Activated CD4-positive, alpha-beta T cell treated with anti-CD3 and anti-CD28 coated beads, Interleukin-2, amount 10 ng/mL, durations not matched to agents 24 days and 14 days (primary cell): ENCODE measurements around the gene BAIAP3. TPM values are rescaled to one million over a fixed set of nuclear protein-coding genes. Genes with fewer than 3 reads are reported as not detected.

ENCODE experiments used
- DNase-seq: peaks from one replicate; pipeline ENCODE4 v3.0.0; 2022
- H3K27ac Mint-ChIP-seq: one replicate; pipeline ENCODE4 v1.8.0; 2022; ENCODE audit warnings: mild to moderate bottlenecking, mixed read lengths
- H3K27me3 Mint-ChIP-seq: one replicate; pipeline ENCODE4 v1.8.0; 2022; ENCODE audit warnings: mixed read lengths
- H3K36me3 Mint-ChIP-seq: one replicate; pipeline ENCODE4 v1.8.0; 2022; ENCODE audit warnings: low read depth, mild to moderate bottlenecking, mixed read lengths
- H3K4me1 Mint-ChIP-seq: one replicate; pipeline ENCODE4 v1.8.0; 2021; ENCODE audit warnings: mixed read lengths
- H3K4me3 Mint-ChIP-seq: one replicate; pipeline ENCODE4 v1.8.0; 2022; ENCODE audit warnings: mild to moderate bottlenecking, moderate library complexity, mixed read lengths
- H3K9me3 Mint-ChIP-seq: one replicate; pipeline ENCODE4 v1.8.0; 2021; ENCODE audit warnings: mixed read lengths
- intact Hi-C: fragments of 100-400 bp; cut with micrococcal nuclease; formaldehyde crosslinking; loops from one replicate; pipeline ENCODE4 v1.15.1; 2023
- total RNA-seq: library from RNA; stranded (reverse); gene quantifications from 2 replicates; pipeline ENCODE4 v1.2.3, GENCODE V29; 2022

Gene BAIAP3
- total RNA-seq, 1 donor from 2014 or later, result 0.30 TPM

DNA sequence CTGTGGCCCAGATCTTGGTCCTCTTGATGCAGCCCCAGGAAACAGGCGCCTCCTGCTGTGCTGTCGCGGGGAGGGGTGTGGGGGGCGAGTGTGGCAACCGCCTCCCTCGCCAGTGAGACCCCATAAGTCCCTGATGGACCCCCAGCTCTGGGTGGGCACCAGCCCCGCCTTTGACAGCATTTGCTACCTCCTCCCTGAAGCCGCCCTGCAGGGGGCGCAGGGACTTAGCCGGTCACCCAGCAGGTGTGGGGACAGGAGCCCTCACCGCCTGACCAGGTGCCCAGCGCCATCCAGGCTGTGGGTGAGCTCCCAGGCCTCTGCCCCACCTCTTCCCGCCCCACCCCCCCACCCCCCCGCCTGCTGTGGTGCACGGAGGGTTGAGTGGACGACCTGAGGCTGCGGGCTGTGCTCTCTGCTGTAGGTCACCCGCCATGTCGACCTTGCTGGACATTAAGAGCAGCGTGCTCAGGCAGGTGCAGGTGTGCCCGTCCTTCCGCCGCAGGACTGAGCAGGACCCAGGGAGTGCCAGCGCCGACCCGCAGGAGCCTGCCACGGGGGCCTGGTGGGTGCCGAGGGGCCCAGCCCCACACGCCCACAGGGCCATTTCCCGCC, 4.8 kb downstream of the BAIAP3 start:
- Mint-ChIP-seq H3K27ac (no peak overlapping the region), H3K4me1 (peaks cover 10% of the 10 kb centered on the region), H3K4me3 (no peak overlapping the region), H3K9me3 (no peaks in the 10 kb centered on the region), H3K36me3 (no peaks in the 10 kb centered on the region), H3K27me3 (peaks cover 17% of the 10 kb centered on the region)
- peak; percentile 78 for DNase-seq
- intact Hi-C loops, result no loop called here

GRCh38 chr16:1338855-1339675, 5.6 kb downstream of the BAIAP3 start:
- H3K4me3 Mint-ChIP-seq, result no peak overlapping the region
- H3K36me3 Mint-ChIP-seq, result no peaks in the 10 kb centered on the region
- intact Hi-C loops, result no loop called here

DNA sequence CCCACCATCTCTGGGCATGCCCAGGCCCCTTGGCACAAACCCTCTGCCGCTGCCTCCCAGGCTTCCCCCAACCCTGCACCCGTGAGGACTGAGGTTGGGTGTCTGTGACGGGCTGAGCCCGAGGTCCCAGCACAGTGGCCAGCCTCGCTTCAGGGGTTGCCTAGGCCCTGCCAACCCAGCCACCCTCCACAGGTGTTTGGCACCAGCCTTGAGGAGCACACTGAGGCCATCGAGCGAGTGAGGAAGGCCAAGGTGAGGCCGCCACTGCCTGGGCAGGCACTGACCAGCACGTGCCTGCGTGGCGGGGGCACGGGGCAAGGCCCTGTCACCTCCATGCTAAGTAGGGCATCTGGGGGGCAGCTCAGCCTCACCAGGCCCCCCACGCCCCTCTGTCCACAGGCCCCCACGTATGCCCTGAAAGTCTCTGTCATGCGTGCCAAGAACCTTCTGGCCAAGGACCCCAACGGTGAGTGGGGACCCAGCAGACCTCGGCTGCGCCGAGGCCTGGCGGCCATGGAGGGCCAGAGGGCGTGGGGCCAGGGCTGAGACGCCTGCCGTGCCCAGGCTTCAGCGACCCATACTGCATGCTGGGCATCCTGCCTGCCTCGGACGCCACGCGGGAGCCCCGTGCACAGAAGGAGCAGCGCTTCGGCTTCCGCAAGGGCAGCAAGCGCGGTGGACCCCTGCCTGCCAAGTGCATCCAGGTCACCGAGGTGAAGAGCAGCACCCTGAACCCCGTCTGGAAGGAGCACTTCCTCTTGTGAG, 7.5 kb downstream of the BAIAP3 start:
- intact Hi-C loops, result no loop called here
- no peak overlapping the region for H3K4me3 Mint-ChIP-seq
- peaks cover 4% of the 10 kb centered on the region for H3K27me3 Mint-ChIP-seq
- peaks cover 11% of the 10 kb centered on the region for H3K4me1 Mint-ChIP-seq
- no peaks in the 10 kb centered on the region for H3K9me3 Mint-ChIP-seq
- H3K36me3 Mint-ChIP-seq, result no peaks in the 10 kb centered on the region
- peak; percentile 57 for DNase-seq
- no peak overlapping the region for H3K27ac Mint-ChIP-seq

More at GRCh38 chr16:1338855-1339675, 5.6 kb downstream of the BAIAP3 start:
- Mint-ChIP-seq H3K27ac (no peak overlapping the region), H3K4me1 (peaks cover 13% of the 10 kb centered on the region), H3K27me3 (peaks cover 17% of the 10 kb centered on the region), H3K9me3 (no peaks in the 10 kb centered on the region)
- no peak for DNase-seq

DNA sequence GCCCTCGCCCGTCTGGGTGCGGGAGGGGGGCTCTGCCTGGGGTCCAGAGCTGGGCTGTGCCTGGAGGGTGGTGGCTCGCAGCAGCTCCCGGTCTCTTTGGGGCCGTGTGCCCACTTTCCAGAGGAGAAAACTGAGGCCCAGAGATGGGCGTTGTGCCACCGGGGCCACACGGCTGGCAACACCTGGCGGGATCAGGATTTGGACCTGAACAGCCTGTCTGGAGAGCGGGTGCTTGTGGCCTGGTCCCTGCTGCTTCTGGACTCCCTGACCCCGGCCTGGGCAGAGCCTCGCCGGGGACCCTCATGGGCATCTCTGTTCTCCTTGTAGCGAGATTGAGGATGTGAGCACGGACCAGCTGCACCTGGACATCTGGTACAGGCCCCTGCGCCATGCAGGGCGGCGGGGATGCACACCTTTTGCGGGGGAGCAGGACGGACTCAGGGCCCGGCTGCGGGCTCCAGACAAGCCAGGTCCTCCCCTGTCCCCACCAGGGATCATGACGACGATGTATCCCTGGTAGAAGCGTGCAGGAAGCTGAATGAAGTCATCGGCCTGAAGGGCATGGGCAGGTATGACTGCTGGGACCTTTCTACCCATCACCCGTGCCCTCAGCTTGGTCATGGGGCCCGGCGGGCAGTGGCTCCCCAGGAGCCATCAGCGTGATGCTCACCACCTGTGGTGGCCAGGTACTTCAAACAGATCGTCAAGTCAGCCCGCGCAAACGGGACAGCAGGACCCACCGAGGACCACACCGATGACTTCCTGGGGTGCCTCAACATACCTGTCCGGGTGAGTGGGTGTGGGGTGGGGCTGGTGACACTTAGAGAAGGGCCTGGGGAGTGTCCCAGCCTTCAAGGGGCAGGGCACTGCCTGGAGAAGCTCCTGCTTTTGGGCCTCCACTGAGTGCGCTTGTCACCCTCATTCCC, 8.3 kb downstream of the BAIAP3 start:
- intact Hi-C loops, result loop anchor here (2.0 kb wide), 2 partner anchors 33 to 363 kb away; partner anchors contain the start of gene UBE2I
- Mint-ChIP-seq H3K9me3 (no peaks in the 10 kb centered on the region), H3K36me3 (no peaks in the 10 kb centered on the region), H3K27ac (no peak overlapping the region), H3K27me3 (no peaks in the 10 kb centered on the region), H3K4me1 (peaks cover 11% of the 10 kb centered on the region), H3K4me3 (peak overlapping the region; percentile 78)
- peak; percentile 57 for DNase-seq

DNA sequence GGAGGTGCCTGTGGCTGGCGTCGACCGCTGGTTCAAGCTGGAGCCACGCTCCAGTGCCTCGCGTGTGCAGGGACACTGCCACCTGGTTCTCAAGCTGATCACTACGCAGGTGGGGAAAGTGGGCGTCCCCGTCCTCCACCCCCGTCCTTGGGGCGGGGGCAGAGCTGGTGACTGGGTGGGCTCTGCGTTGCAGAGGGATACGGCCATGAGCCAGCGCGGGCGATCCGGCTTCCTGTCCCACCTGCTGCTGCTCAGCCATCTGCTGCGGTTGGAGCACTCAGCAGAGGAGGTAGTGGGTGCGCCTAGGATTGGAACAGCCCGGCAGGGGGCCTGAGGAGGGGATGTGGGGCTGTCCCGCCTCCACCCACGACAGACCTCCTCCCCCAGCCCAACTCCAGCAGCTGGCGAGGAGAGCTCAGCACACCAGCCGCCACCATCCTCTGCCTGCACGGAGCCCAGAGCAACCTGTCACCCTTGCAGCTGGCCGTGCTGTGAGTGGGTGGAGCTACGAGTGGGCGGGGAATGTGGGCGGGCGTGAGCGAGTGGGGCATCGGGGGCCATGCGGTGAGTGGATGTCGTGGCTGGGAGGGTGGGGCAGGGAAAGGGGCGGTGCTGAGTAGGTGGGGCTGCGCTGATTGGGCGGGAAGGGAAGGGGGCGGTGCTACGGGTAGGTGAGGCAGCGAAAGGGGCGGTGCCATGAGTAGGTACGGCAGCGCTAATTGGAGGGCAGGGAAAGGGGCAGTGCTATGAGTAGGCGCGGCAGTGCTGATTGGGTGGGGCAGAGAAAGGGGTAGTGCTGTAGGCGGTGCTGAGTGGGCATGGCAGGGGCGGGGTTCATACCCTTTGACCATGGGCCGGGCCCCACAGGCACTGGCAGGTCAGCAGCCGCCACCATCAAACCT, 9.3 kb downstream of the BAIAP3 start:
- intact Hi-C loops, result loop anchor here (2.0 kb wide), 2 partner anchors 34 to 362 kb away; partner anchors contain the start of gene UBE2I
- peak; percentile 97 for DNase-seq
- Mint-ChIP-seq H3K4me3 (peak overlapping the region; percentile 78), H3K9me3 (no peaks in the 10 kb centered on the region), H3K36me3 (no peaks in the 10 kb centered on the region), H3K27ac (peak overlapping the region; percentile 60), H3K27me3 (no peaks in the 10 kb centered on the region), H3K4me1 (peaks cover 11% of the 10 kb centered on the region)

DNA sequence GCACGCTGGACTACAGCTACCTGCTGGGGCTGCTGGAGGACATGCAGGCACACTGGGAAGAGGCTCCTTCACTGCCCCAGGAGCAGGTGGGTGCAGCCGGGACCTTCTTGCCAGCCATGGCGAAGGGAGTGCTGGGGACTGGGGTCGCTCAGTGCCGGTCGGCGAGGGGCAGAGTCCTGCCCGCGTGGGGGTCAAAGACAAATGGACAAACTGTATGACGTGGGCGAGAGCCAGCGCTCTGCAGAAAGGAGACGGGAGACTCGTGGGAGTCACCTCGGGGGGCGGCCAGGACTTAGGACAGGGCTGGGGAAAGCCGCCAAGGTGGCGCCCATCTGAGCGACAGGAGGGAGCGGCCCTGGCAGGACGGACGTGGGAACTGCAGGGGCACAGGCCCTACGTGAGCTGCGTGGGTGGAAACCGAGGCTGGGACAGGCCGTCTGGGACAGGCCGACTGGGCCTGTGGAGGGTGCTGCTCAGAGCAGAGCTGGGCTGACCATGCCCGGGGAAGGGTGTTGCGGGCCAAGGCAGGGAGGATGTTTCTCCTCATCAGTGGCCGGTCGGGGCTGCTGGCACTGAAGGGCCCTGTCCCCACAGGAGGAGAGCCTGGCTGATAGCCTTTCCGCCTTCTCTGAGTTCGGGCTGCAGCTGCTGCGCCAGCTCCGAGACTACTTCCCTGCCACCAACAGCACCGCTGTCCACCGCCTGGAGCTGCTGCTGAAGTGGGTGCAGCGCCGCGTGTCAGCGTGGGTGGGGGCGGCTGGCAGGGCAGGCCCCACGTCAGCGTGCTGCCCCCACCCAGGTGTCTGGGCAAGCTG, 10.2 kb downstream of the BAIAP3 start:
- H3K27ac Mint-ChIP-seq, result no peak overlapping the region
- intact Hi-C loops, result loop anchor here (2.0 kb wide), 2 partner anchors 35 to 361 kb away; partner anchors contain the start of gene UBE2I

GRCh38 chr16:1344499-1344898, 11.1 kb downstream of the BAIAP3 start:
- peaks cover 3% of the 10 kb centered on the region for H3K36me3 Mint-ChIP-seq
- no peak overlapping the region for H3K27ac Mint-ChIP-seq
- H3K27me3 Mint-ChIP-seq, result no peaks in the 10 kb centered on the region
- intact Hi-C loops, result no loop called here
- no peak overlapping the region for H3K4me3 Mint-ChIP-seq
- DNase-seq, result no peak
- H3K4me1 Mint-ChIP-seq, result peaks cover 11% of the 10 kb centered on the region
- no peaks in the 10 kb centered on the region for H3K9me3 Mint-ChIP-seq

More for the DNA sequence above, 10.2 kb downstream of the BAIAP3 start:
- Mint-ChIP-seq H3K4me1 (peaks cover 11% of the 10 kb centered on the region), H3K36me3 (peaks cover under 1% of the 10 kb centered on the region), H3K9me3 (no peaks in the 10 kb centered on the region), H3K27me3 (no peaks in the 10 kb centered on the region), H3K4me3 (peak overlapping the region; percentile 78)
- no peak for DNase-seq

DNA sequence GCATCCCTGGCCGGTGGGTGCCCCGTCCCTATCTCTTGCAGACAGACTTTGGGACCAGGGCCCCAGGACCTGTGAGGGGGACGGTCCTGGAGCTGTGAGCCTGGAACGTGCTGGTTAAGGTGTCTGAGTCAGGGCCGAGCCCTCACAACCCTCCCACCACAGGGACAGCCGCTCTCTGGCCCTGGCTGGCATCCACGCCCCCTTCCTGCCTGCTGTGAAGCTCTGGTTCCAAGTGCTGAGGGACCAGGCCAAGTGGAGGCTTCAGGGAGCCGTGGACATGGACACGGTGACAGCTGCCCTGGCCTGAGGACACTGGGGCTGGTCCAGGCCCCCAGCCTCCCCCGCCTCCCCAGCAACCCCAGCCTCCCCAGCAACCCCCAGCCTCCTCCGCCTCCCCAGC, 11.6 kb downstream of the BAIAP3 start:
- H3K27ac Mint-ChIP-seq, result no peak overlapping the region
- H3K9me3 Mint-ChIP-seq, result no peaks in the 10 kb centered on the region
- H3K4me3 Mint-ChIP-seq, result no peak overlapping the region
- DNase-seq, result no peak
- no peaks in the 10 kb centered on the region for H3K27me3 Mint-ChIP-seq
- H3K4me1 Mint-ChIP-seq, result peaks cover 13% of the 10 kb centered on the region
- peaks cover 3% of the 10 kb centered on the region for H3K36me3 Mint-ChIP-seq
- intact Hi-C loops, result no loop called here

DNA sequence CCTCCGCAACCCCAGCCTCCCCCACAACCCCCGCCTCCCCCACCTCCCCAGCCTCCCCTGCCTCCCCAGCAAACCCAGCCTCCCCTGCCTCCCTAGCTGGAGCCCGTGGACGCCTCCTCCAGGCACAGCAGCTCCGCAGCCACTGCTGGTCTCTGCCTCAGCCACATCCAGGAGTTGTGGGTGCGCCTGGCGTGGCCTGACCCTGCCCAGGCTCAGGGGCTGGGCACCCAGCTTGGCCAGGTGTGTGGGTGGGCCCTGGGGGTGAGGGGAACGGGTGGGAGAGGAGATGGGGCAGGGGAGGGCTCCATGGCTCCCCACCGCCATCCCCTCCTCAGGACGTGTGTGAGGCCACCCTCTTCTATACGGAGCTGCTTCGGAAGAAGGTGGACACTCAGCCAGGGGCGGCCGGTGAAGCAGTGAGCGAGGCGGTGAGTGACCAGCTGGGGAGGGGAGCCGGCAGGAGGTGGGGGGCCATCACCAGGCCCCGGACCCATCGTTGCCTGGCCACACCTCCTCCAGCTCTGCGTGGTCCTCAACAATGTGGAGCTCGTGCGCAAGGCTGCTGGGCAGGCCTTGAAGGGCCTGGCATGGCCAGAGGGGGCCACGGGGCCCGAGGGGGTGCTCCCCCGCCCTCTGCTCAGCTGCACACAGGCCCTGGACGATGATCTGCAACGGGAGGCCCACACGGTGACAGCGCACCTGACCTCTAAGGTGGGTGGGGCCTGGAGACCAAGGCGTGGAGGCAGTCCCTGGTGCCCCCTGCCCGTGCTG, 12.4 kb downstream of the BAIAP3 start:
- H3K4me1 Mint-ChIP-seq, result peaks cover 20% of the 10 kb centered on the region
- H3K9me3 Mint-ChIP-seq, result no peaks in the 10 kb centered on the region
- intact Hi-C loops, result no loop called here
- no peak overlapping the region for H3K4me3 Mint-ChIP-seq
- no peaks in the 10 kb centered on the region for H3K27me3 Mint-ChIP-seq
- no peak overlapping the region for H3K27ac Mint-ChIP-seq
- H3K36me3 Mint-ChIP-seq, result peaks cover 5% of the 10 kb centered on the region
- DNase-seq, result no peak

GRCh38 chr16:1346422-1347285, 13.2 kb downstream of the BAIAP3 start:
- Mint-ChIP-seq H3K36me3 (peaks cover 6% of the 10 kb centered on the region), H3K4me1 (peaks cover 20% of the 10 kb centered on the region), H3K4me3 (no peak overlapping the region), H3K27ac (no peak overlapping the region), H3K27me3 (no peaks in the 10 kb centered on the region), H3K9me3 (no peaks in the 10 kb centered on the region)
- intact Hi-C loops, result no loop called here
- DNase-seq, result no peak
